ENCODE measurements around the gene NMRK1. TPM values are rescaled to one million over a fixed set of nuclear protein-coding genes. Genes with fewer than 3 reads are reported as not detected.
A peak's percentile ranks its signal among the peaks of the same experiment; 100 is the strongest.

Gene NMRK1
- total and polyA plus RNA-seq, 5 experiments from 2014 or later: 43.0 to 85.3 (median 67.5) TPM

DNA sequence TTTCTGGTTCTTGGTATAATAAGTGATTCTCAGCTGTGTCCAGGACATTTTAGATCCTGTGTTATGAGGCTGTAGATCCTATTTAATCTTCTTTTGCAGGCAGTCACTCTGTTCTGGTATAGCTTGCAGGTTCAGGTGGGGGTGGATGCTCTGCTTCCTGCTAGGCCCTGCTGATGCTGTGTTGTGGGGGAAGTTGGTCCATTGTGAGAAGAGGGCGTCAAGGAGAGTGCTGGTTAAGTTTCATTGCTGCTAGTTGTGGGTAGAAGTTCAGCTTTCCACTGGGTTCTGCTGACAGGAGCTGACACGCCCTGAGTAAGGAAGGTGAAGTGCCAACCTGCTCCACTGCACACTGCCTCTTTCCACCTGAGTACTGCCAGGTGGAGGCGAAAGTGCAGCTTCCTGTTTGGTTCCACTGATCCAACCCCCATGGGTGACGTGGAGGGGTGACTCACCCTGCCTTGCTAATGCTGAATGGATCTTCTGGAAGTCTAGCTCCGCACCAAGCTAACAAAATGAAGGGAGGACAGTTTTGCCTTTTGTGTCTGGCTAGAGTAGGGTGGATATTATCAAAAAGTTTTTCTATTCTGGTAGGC lies 16.3 kb downstream of the NMRK1 start:
- Mint-ChIP-seq H3K4me3 (no peak overlapping the region), H3K36me3 (peaks cover under 1 to 66% (median 23%) of the 10 kb centered on the region in 3 donors), H3K27ac (peak overlapping the region; percentile 32 to 85 (median 68)), H3K4me1 (peaks cover 9 to 22% (median 16%) of the 10 kb centered on the region in 4 donors), H3K27me3 (no peaks in the 10 kb centered on the region), H3K9me3 (no peaks in the 10 kb centered on the region)
- peak; percentile 83 to 88 for ATAC-seq
- POLR2A ChIA-PET: interaction anchor here (0.8 to 1.4 kb wide), 2 partner anchors 15 to 17 kb away, joined by 3 read pairs; partner anchors contain the start of genes NMRK1 and OSTF1
- peak in 8 of 10 donors; percentile 14 to 72 (median 31) for DNase-seq

DNA sequence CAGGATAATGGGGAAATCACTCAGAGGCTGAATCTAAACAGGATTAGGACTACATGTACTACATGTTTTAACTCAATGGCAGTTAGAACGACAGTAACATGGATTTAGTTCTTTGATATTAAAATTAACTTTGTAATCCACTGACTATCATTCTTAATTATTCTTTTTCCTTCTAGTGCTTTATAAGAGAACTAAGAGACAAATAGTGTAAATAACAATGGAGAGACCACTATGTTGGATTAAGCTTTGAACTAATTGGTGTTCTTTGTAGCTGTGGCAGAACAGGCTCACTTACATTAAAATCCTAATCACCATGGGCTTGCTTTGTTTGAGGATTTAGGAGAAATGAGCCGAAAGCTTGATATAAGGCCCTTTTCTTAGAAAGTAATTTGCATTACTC lies 18.8 kb downstream of the NMRK1 start:
- POLR2A ChIA-PET: no interaction called here
- Mint-ChIP-seq H3K27me3 (no peaks in the 10 kb centered on the region), H3K9me3 (no peaks in the 10 kb centered on the region), H3K27ac (peak overlapping the region in 2 of 10 donors; percentile 22 to 51), H3K36me3 (peaks cover 3 to 74% (median 25%) of the 10 kb centered on the region in 3 donors), H3K4me1 (peaks cover 9 to 22% (median 15%) of the 10 kb centered on the region in 4 donors), H3K4me3 (no peak overlapping the region)
- DNase-seq (no peak), ATAC-seq (no peak)

DNA sequence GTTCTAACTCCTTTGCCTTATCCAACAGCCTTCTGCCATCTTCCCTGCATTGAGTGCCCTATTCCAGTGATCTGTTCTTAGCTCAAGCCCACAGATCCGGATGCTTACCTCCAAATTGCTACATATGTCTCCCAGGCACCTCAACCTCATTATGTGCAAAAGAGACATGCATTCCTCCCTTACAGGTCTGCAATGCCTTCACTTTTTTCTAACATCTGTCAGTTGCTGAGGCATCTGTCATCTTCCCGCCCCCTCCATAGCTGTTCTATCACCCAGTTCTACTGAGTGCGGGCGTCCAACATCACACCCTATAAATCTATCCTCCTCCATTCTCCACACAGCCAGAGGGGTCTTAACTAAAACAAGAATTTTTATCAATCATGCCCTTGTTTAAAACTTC lies 20.1 kb downstream of the NMRK1 start:
- Mint-ChIP-seq H3K27me3 (no peaks in the 10 kb centered on the region), H3K4me1 (peaks cover 9 to 22% (median 15%) of the 10 kb centered on the region in 4 donors), H3K9me3 (no peaks in the 10 kb centered on the region), H3K27ac (peak overlapping the region in 4 of 10 donors; percentile 8 to 70 (median 36)), H3K36me3 (peaks cover 3 to 76% (median 25%) of the 10 kb centered on the region in 3 donors), H3K4me3 (no peak overlapping the region)
- POLR2A ChIA-PET: no interaction called here
- DNase-seq (no peak), ATAC-seq (no peak)

DNA sequence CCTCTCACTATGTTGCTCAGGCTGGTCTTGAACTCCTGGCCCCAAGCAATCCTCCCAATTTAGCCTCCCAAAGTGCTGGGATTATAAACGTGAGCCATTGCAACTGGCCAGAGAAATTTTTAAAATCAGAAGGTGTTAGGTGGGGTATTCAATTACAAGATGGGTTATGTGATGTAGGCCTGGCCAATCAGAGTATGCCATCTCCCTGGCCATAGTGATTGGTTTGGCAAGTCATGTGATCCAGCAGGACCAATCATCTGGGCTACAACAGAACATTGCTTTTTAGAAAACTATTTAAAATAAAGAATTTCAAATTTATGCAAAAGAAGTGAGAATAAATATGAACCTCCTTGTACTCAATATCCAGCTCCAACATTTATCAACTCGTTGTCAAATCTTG lies 22.4 kb downstream of the NMRK1 start:
- POLR2A ChIA-PET: no interaction called here
- no peak for DNase-seq
- Mint-ChIP-seq H3K27ac (peak overlapping the region in 1 of 10 donors; percentile 43), H3K4me3 (no peak overlapping the region), H3K27me3 (no peaks in the 10 kb centered on the region), H3K36me3 (peaks cover 3 to 83% (median 22%) of the 10 kb centered on the region in 3 donors), H3K9me3 (no peaks in the 10 kb centered on the region), H3K4me1 (peaks cover 0 to 9% (median 5%) of the 10 kb centered on the region in 4 donors)
- ATAC-seq: no peak

DNA sequence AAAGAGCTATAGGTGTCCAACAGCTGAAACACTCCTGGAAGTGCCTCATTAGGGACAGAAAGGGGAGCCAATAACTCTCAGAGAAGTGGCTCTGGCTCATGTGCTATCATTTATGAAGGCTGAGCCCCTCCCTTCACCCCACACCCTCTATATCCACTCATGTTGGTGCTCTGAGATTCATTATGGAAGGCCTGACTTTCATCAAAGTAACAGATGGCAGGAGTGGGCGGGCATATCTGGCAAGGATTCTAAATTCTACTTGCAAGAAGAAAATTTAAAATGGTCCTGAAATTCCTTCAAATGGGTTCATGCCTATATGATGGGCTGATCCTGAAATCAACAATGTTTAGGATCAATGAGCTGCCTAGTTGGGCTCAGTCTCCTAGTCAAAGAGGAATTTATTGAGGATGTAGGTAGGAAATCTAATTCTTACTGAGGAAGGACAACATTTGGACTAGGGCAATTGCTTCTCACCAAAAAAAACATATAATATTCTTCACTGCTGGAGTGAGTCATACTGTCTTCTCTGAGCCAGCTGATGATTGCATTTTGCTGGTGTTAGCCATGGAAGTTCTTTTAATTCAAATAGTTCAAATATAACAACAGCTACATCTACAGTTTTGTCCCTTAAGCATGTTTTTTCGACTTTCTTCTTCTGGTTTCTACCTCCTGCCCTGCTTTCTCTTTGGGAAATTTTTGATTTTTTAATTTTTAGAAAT lies 23.5 kb downstream of the NMRK1 start:
- H3K27me3 Mint-ChIP-seq: no peaks in the 10 kb centered on the region
- peaks cover 0 to 9% (median 5%) of the 10 kb centered on the region in 4 donors for H3K4me1 Mint-ChIP-seq
- H3K27ac Mint-ChIP-seq: peak overlapping the region in 5 of 10 donors; percentile 16 to 60 (median 40)
- H3K9me3 Mint-ChIP-seq: peaks cover 0 to 2% (median 0%) of the 10 kb centered on the region in 9 donors
- no peak for ATAC-seq
- peaks cover 3 to 86% (median 30%) of the 10 kb centered on the region in 3 donors for H3K36me3 Mint-ChIP-seq
- DNase-seq: no peak
- no peak overlapping the region for H3K4me3 Mint-ChIP-seq
- POLR2A ChIA-PET: no interaction called here

DNA sequence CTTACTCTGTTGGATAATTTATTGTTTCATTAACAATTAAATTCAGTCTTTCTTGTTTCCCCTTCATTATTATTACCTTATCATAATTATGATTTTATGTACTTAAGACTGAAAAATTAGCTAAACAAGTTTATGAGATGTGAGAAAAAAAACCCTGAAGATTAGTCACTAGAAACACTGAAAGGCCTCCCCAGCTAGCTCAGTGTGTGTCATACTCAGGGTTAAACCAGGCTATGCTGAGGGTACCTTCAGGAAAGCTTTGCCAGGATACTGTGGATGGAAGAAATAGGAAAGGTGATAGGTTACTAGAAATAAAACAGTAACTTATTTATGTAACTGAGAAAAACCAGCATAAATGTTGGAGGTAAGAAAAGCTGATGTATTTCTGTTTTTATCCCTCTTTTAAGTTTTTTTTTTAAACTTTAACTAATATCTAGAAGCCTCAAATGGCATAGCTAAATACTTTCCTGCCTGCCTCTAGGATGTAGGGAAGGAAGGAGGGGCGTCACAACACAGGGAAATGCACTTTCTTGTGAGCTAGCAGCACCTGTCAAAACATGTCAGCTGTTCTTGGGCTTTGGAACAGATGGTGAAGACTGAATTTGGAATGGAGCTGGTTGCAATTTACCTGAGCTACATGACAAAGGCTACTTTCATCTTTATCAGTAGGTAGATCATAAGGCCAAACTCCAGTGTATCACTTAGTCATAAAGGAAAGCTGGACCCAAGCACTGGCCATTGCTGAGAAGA lies 24.2 kb downstream of the NMRK1 start:
- H3K4me1 Mint-ChIP-seq: peaks cover 0 to 9% (median 5%) of the 10 kb centered on the region in 4 donors
- H3K36me3 Mint-ChIP-seq: peaks cover 3 to 79% (median 28%) of the 10 kb centered on the region in 3 donors
- H3K9me3 Mint-ChIP-seq: peaks cover 0 to 5% (median 0%) of the 10 kb centered on the region in 9 donors
- POLR2A ChIA-PET: no interaction called here
- H3K4me3 Mint-ChIP-seq: no peak overlapping the region
- H3K27me3 Mint-ChIP-seq: no peaks in the 10 kb centered on the region
- no peak for ATAC-seq
- peak overlapping the region in 8 of 10 donors; percentile 3 to 72 (median 51) for H3K27ac Mint-ChIP-seq
- DNase-seq: no peak

DNA sequence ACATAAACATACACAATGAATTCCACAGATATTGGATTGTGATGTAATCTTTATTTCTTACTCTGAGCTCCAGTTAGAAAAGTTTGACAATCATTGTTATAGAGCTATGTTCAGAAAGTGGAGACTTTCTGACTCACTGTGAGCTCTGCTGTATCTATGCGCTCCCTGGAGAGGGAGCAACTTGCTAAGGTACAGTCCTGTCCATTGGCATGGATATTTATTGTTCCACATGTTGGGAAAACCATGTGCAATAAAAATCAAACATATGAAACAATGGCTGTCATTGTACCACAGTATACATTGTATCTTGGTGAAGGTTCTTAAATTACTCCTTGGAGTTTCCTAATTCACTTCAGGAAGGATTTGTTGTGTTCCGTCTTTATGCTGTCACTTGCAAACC lies 26.8 kb downstream of the NMRK1 start:
- H3K27me3 Mint-ChIP-seq: no peaks in the 10 kb centered on the region
- ATAC-seq (no peak), DNase-seq (no peak)
- H3K4me3 Mint-ChIP-seq: no peak overlapping the region
- H3K27ac Mint-ChIP-seq: peak overlapping the region in 2 of 10 donors; percentile 5 to 30
- no peaks in the 10 kb centered on the region for H3K4me1 Mint-ChIP-seq
- peaks cover 0 to 55% (median 23%) of the 10 kb centered on the region in 3 donors for H3K36me3 Mint-ChIP-seq
- H3K9me3 Mint-ChIP-seq: peaks cover 0 to 6% (median 0%) of the 10 kb centered on the region in 9 donors
- POLR2A ChIA-PET: no interaction called here

GRCh38 chr9:75054368-75055001 lies 33.5 kb downstream of the NMRK1 start:
- no peaks in the 10 kb centered on the region for H3K4me1 Mint-ChIP-seq

DNA sequence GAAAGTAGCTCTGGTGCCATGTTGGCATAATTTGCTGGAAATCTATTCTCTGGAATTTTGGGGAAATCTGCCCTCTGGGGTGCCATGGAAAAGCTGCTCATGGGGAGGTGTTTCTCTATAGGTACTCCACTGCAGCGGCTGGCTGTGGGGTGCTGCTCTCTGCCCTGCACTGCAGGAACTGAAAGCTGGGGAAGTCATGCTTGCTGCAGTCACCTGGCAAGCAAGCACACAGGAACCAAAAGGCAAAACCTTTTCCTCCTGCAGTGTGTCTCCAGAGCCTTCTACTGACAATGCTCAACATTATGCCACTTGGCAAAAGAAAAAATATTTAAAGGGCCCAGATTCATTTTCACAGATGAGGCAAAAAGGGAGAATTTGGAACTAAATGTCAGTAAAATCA lies 34.1 kb downstream of the NMRK1 start:
- Mint-ChIP-seq H3K9me3 (peaks cover 0 to 3% (median 0%) of the 10 kb centered on the region in 9 donors), H3K4me3 (no peak overlapping the region), H3K27me3 (no peaks in the 10 kb centered on the region), H3K36me3 (peaks cover 0 to 8% (median 0%) of the 10 kb centered on the region in 3 donors), H3K27ac (no peak overlapping the region), H3K4me1 (no peaks in the 10 kb centered on the region)
- ATAC-seq: no peak
- POLR2A ChIA-PET: interaction anchor here (0.7 kb wide), 2 partner anchors 103 to 858 kb away, joined by 4 read pairs; no protein-coding TSS in a partner anchor
- no peak for DNase-seq

More at GRCh38 chr9:75054368-75055001, 33.5 kb downstream of the NMRK1 start:
- ATAC-seq (no peak), DNase-seq (no peak)
- H3K4me3 Mint-ChIP-seq: no peak overlapping the region
- POLR2A ChIA-PET: interaction anchor here (0.7 kb wide), 2 partner anchors 103 to 858 kb away, joined by 4 read pairs; no protein-coding TSS in a partner anchor
- peaks cover 0 to 4% (median 0%) of the 10 kb centered on the region in 9 donors for H3K9me3 Mint-ChIP-seq
- H3K27me3 Mint-ChIP-seq: no peaks in the 10 kb centered on the region
- no peak overlapping the region for H3K27ac Mint-ChIP-seq
- H3K36me3 Mint-ChIP-seq: peaks cover 0 to 10% (median under 1%) of the 10 kb centered on the region in 3 donors

DNA sequence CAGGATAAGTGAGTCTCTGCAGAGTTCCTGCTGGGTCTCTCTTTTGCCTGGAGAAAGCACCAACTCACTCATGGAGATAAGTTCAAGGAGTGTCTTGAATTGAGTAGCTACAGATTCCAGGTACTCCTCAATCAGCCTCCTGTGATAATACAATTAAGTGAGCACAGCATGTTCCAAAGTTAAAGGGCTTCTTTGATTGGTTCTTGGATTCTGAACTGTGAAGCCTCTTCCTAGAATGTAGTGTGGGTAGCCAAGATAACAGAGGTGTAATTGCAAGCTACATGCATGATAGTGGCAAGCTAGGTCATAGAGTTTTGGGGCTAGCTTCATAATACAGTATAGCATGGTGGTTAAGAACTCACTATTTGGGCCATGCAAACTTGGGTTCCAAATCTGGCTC lies 36.7 kb downstream of the NMRK1 start:
- Mint-ChIP-seq H3K4me1 (no peaks in the 10 kb centered on the region), H3K27ac (no peak overlapping the region), H3K27me3 (no peaks in the 10 kb centered on the region), H3K4me3 (no peak overlapping the region), H3K36me3 (peaks cover 0 to 4% (median 0%) of the 10 kb centered on the region in 3 donors), H3K9me3 (no peaks in the 10 kb centered on the region)
- ATAC-seq (no peak), DNase-seq (no peak)
- POLR2A ChIA-PET: no interaction called here

DNA sequence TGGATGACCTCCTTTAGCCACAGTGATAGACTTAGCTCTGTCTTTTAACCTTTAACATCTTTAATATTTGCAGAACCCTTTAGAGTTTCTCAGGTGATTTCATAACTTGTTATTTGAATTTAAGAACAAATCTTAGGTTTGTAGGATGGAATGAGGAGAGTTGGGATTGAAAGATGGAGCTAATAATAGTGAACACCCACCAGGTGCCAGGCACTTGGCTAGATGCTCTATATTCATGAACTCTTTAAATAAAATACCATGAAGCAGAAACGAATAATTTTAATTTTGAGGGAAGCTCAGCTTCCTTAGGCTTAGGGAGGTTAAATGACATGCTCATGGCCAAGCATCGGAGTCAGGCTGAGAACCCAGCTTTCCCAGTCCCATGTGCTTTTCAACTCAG lies 40.4 kb downstream of the NMRK1 start:
- no peaks in the 10 kb centered on the region for H3K36me3 Mint-ChIP-seq
- no peak overlapping the region for H3K4me3 Mint-ChIP-seq
- H3K9me3 Mint-ChIP-seq: no peaks in the 10 kb centered on the region
- ATAC-seq: no peak
- no peak overlapping the region for H3K27ac Mint-ChIP-seq
- H3K27me3 Mint-ChIP-seq: peaks cover 2 to 16% (median 9%) of the 10 kb centered on the region in 5 donors
- DNase-seq: no peak
- POLR2A ChIA-PET: no interaction called here
- H3K4me1 Mint-ChIP-seq: no peaks in the 10 kb centered on the region

DNA sequence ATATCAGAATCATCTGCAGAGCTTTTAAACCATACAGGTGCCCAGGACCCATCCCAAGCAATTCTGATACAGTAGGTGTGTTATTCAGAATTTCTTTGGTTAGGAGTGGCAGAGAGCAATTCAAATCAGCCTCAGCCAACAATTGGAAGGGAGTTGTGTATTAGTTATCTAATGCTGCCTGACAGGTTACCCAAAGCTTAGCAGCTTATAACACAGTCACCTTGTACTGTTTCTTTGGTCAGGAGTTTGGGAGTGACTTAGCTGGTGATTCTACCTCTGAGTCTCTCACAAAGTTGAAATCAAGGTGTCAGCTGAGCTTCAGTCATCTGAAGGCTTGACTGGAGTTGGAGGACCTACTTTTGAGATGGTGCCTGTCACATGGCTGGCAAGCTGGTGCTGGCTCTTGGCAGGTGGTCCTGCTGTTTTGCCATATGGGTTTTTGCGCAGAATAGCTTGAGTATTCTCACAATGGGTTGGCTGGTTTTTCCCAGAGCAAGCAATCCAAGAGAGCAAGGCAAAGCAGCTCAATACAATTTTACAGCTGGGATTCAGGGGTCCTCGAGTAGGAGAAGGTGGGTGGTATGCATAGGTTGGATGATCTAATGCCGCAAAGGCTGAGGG lies 41.1 kb downstream of the NMRK1 start:
- no peaks in the 10 kb centered on the region for H3K4me1 Mint-ChIP-seq
- H3K4me3 Mint-ChIP-seq: no peak overlapping the region
- no peak overlapping the region for H3K27ac Mint-ChIP-seq
- no peaks in the 10 kb centered on the region for H3K9me3 Mint-ChIP-seq
- H3K36me3 Mint-ChIP-seq: no peaks in the 10 kb centered on the region
- ATAC-seq (no peak), DNase-seq (no peak)
- peaks cover 2 to 16% (median 9%) of the 10 kb centered on the region in 5 donors for H3K27me3 Mint-ChIP-seq
- POLR2A ChIA-PET: no interaction called here
